ENCODE data around the gene TRPT1. TPM values are rescaled to one million over a fixed set of nuclear protein-coding genes. Genes with fewer than 3 reads are reported as not detected.

TRPT1 gene
- total RNA-seq, 1 experiment from 2014 or later: 112 TPM

GRCh38 chr11:64230985-64231365 lies 5.0 kb upstream of the TRPT1 start:
- DNase-seq (ENCODE audit: low spot score): no peak

GRCh38 chr11:64230171-64230984 lies 4.4 kb upstream of the TRPT1 start, which contains the start of gene DNAJC4:
DNAJC4 (plus strand) TSS chr11:64230548; CDS start chr11:64230855, 307 bp downstream.
- peak; percentile 93 for DNase-seq (ENCODE audit: low spot score)

GRCh38 chr11:64229744-64230170 lies 3.8 kb upstream of the TRPT1 start:
- DNase-seq (ENCODE audit: low spot score): no peak

DNA sequence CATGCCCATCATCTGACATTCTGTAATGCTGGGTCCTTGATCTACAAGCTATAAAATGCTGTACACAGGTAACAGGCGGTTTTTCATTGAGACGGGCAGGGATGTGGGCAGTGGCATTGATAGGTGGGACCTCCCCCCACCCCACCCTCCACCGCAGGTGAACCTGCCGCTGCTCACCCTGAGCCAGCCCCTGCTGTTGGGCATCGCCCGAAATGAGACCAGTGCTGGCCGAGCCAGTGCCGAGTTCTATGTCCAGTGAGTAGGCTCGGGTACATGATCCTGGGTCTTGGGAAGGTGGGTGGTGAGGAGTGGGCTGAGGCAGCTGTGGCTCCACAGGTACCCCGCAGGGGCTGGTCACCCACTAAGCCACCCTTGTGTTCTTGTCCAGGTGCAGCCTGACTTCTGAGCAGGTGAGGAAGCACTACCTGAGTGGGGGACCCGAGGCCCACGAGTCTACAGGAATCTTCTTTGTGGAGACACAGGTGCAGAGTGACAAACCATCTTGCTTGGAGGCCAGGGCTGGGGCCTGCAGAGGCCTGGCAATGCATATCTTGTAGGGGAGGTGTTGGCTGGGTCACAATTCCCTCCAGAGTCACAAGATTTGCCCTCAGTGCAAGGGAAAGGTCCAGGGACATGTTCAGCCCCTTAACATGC lies 3.2 kb upstream of the TRPT1 start:
- DNase-seq (ENCODE audit: low spot score): no peak

GRCh38 chr11:64227405-64227956 lies 1.5 kb upstream of the TRPT1 start:
- DNase-seq (ENCODE audit: low spot score): no peak

GRCh38 chr11:64226507-64227051 lies 593 bp upstream of the TRPT1 start:
- peak; percentile 59 for DNase-seq (ENCODE audit: low spot score)

DNA sequence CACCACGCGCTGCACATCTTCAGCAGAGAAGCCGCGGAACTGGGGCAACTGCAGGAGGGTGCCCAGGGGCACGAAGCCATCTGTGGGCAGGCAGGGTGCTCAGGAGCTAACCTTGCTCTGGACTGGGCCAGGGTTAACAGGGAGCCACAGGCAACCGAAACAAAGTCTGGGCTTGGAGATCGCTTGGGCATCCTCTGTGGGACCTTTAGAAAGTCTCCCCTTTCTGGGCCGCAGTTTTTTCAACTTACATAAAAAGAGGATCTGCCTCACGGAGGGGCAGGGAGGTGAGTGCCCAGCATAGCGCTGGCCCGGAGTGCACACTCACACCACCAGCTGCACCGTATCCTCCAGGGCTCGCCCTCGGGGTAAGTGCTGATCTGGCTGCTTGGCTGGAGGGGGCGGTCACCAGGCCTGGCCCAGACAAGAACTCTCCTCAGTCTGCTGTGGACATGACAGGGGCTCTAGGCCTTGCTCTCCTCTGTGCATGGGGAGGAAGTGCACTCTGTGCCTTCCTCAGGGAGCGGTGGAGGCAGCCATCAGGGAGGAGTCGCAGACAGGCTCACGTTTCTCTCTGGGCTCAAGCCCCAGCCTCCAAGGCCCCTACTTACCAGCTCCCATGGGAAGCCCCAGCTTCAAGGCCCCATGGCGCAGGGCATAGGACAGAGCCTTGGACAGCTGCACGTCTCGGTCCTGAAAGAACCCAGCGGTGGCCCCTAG lies 937 bp downstream of the TRPT1 start:
- no peak for DNase-seq (ENCODE audit: low spot score)

DNA sequence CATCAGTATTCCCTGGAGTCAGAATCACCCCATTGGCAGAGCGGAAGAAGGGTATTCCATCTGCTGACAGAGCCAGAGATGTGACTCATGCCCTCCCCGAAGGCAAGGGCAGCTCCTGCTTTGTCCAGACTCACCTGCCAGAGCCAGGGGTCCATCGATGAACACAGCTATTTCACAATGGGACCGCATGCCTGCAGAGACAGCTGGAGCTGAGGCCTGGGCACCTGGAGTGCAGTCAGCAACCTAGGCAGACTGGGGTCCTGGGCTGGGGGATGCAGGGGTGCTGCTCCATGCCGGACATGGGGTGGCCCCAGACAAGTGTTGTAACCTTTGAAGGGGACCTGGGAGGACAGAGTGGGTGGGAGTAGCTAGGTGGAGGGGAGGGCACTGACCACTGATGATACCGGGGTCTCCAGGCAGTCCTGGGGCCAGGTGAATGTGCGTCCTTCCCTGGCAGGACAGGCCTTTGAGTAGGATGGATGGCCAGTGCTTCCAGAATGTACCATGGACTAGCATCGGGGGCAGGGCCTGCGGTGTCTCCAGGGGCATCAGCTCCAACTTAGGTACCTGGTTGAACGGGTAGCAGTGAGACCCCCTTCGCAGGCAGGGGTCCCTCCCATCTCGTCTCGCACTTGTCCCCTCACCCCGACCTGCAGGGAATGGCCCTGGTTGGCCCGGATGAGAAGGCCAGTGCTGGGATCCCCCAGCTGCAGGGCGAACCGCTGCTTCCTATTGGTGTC lies 1.7 kb downstream of the TRPT1 start:
- no peak for DNase-seq (ENCODE audit: low spot score)

DNA sequence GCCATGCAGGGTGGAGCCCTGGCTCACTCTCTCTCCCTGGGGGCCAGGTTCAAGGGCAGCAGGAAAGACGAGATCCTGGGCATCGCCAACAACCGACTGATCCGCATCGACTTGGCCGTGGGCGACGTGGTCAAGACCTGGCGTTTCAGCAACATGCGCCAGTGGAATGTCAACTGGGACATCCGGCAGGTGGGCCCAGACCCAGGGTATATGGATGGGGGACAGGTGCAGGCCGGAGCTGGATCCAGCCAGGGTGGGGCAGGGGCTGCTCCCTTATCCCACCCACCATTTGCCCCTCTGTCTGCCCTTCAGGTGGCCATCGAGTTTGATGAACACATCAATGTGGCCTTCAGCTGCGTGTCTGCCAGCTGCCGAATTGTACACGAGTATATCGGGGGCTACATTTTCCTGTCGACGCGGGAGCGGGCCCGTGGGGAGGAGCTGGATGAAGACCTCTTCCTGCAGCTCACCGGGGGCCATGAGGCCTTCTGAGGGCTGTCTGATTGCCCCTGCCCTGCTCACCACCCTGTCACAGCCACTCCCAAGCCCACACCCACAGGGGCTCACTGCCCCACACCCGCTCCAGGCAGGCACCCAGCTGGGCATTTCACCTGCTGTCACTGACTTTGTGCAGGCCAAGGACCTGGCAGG lies 2.9 kb downstream of the TRPT1 start:
- DNase-seq (ENCODE audit: low spot score): no peak

DNA sequence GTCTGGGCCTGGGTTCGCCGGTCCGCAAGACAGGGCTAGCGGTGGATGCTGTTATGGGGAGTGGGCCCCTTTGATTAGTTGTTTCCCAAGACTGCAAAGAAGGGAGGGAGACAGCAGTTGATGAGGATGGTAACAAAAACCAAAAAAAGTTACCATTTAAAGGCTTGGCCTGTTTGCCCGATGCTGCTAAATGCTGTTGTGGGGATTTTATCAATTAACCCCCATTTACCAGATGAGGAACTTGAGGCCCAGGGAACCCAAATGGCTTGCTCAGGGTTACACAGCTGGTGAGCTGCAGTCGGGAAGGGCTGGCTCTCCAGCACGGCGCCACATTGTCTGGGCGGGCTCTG lies 3.4 kb downstream of the TRPT1 start:
- no peak for DNase-seq (ENCODE audit: low spot score)

DNA sequence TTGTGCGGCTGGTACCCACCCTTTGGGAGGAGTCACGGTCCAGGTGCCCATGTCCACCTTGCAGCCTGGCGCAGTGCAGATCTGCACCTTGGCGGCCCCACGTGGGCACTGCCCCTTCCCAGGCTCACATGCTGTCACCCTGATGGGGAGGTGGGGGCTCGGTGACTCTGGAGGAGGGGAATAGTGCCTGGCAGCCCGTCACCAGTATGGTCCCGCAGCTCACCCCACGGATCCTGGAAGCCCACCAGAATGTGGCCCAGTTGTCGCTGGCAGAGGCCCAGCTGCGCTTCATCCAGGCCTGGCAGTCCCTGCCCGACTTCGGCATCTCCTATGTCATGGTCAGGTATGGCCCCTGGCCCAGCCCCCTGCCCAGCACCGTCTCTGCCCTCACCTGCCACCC lies 5.2 kb downstream of the TRPT1 start:
- DNase-seq (ENCODE audit: low spot score): no peak

DNA sequence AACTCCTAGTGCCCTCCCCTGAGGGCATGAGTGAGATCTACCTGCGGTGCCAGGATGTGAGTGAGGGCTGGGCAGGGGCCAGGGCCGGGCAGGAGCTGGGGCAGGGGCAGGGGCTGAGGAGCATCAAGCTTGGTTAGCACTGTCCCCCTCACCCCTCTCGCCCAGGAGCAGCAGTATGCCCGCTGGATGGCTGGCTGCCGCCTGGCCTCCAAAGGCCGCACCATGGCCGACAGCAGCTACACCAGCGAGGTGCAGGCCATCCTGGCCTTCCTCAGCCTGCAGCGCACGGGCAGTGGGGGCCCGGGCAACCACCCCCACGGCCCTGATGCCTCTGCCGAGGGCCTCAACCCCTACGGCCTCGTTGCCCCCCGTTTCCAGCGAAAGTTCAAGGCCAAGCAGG lies 5.7 kb downstream of the TRPT1 start:
- no peak for DNase-seq (ENCODE audit: low spot score)

DNA sequence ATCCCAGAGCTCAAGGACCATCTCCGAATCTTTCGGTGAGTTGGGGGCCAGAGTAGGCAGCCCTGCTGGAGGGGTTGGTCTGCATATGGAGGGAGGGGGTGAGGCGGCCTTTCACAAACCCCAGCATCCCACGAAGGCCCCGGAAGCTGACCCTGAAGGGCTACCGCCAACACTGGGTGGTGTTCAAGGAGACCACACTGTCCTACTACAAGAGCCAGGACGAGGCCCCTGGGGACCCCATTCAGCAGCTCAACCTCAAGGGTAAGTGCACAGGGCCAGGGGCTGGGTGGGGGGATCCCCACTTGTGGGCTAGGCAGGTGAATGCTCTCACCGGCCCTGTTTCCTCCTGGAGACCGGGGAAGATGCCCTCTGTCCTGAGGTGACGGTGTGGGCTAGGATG lies 6.2 kb downstream of the TRPT1 start:
- DNase-seq (ENCODE audit: low spot score): no peak

DNA sequence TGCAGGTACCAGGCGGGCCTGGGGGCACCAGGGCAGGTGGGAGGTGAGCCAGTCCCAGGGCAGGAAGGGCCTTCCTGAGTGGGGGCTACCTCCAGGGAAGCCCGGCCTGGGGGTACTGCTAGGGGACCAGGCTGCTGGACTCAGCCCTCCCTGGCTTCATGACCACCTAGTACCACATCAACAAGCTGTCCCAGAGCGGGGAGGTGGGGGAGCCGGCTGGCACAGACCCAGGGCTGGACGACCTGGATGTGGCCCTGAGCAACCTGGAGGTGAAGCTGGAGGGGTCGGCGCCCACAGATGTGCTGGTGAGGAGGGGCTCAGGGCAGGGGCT lies 6.7 kb downstream of the TRPT1 start:
- DNase-seq (ENCODE audit: low spot score): no peak

DNA sequence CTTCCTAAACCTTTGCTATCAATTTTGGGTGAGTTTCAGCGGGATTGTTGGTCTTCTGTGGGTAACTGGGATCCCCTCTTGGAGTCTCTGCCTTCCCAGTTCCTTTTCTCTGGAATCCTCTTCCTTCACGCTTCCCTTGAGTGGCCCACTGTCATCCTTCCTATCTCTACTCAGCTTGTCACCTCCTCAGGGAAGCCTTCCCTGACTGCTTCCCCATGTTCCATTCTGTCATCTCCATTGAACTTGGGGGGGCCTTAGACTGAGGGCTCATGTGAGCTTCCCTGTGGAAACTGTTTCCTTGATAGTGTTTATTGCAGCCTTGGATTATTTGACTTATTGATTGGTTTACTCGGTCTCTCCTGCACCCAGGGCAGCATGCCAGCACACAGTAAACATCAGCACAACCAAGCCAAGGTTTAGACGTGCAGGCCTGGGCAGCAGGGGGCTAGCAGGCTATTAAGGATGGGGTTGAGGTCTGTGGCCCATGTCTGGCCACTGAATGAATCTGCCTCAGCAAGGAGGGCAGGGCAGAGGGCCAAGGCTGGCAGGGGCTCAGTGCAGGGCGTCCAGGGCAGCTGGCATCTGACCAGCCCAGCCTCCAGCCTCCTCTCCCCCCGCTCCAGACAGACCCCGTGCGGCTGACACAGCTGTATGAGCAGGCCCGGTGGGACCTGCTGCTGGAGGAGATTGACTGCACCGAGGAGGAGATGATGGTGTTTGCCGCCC lies 7.2 kb downstream of the TRPT1 start:
- DNase-seq (ENCODE audit: low spot score): no peak

DNA sequence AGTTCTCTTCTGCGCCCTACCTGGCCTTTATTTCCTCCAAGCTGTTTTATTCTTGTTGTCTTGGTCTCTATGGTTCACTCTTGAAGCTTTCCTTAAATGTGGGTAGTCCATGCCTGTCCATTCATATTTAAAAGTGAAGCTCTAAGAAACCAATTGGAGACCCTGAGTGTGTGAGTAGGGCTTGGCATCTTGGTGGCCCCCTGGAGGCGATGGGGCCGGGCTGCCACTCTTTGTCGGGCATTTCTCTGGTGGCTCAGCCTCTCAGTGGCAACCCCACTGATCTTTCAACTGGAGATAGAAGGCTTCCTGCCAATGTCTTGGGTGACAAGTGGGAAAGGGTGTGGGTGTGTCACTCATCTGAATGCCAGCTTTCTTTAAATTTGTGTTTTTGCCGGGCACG lies 9.1 kb downstream of the TRPT1 start:
- DNase-seq (ENCODE audit: low spot score): no peak

- no peak for DNase-seq (ENCODE audit: low spot score)
These were observed 14.7 kb downstream of the TRPT1 start for GRCh38 chr11:64211181-64211872.

DNA sequence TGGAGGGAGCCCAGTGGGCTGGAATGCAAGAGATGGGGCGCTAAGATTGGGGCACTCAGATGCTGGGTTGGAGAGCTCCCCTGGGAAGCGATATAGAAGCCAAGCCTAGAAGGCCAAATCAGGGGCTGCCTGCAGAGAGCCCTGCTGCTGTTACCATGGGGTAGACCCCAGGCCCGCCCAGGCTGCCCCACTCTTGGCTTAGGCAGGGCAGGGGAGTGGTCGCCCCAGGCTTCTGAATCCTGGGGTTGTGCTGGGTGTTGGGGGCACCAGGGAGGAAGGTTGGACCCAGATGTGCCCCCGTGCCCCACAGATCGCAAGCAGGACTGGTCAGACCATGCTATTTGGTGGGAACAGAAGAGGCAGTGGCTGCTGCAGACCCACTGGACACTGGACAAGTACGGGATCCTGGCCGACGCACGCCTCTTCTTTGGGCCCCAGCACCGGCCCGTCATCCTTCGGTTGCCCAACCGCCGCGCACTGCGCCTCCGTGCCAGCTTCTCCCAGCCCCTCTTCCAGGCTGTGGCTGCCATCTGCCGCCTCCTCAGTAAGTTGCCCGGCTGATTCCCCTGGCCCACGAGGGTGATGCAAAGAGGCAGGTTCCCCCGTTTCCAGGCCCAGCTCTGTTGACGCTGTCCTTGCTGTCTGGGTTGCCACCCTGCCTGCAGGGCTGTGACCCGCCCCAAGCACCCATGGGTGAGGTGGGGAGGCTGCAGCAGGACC lies 15.5 kb downstream of the TRPT1 start:
- no peak for DNase-seq (ENCODE audit: low spot score)

DNA sequence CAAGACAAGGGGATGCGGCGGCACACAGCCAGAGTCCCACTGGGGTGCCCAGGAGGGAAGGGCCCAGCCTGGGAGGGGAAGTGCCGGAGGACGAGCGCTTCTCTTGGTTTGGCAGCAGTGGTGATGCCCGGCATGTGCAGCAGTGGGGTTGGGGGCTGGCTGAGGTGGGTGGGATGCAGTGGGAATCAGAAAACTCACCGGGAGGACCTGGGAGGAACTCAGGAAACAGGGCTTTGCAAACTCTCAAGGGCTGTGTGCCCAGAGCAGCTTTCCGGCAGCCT lies 16.5 kb downstream of the TRPT1 start:
- DNase-seq (ENCODE audit: low spot score): no peak

All from HT-29 (cell line).